GM18873 (cell line): ENCODE data around the gene TANGO6.
"Not testable (repeated sequence)": the region's sequence is repeated elsewhere in the genome, so short reads cannot be mapped to it uniquely, and the experiment has no call there.

Experiments used
- ATAC-seq: cut with Tn5 transposase; IDR thresholded peaks from one replicate; pipeline ENCODE4 v1.9.1; 2021; ENCODE audit warnings: mild to moderate bottlenecking, moderate library complexity, moderate number of reproducible peaks; ENCODE audit not compliant: unreplicated experiment, low FRiP score

The TANGO6 gene

DNA sequence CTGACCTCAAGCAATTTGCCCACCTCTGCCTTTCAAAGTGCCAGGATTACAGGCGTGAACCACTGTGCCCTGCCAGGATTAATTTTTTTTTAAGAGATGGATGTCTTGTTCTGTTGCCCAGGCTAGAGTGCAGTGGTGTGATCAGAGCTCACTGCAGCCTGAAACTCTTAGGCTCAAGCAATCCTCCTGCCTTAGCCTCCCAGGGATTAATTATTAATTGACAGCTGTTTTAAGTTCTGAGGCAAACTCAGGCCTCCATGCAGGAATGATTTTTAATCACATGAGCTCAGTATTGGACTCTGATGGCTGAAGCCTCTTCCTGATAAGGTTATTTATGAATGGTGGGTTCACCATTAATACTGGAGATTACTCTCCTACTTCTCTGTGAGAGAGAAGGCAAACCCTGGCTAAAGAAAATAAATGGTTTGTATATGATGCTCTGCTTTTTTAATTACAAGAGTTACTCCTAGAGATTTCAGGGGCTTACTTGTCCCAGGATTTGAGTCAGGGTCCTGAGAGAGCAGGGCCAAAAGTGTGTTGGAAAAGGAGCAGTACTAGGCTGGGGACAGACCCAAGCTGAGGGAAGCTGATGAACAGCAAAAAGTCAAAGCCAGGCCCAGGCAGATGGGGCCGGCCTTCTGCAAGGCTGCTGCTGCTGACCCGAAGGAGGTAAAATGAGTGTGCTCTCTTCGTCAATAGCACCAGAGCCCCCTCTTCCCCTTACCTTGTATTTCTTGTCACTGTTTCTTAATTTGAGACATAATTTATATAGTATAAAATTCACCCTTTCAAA lies 205.2 kb downstream of the TANGO6 start:
- no peak for ATAC-seq

DNA sequence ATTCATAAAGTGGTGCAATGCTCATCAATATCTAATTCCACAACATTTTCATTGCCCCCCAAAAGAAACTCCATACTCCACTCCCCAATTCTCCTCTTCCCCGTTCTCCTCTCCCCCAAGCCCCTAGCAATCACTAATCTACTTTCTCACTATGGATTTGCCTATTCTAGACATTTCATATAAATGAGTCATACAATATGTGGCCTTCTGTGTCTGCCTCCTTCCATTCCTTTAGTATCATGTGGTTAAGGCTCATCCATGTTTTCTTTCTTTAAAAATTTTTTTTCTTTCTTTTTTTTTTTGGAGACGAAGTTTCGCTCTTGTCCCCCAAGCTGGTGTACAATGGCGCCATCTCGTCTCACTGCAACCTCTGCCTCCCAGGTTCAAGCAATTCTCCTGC lies 205.8 kb downstream of the TANGO6 start:
- ATAC-seq, result no peak

DNA sequence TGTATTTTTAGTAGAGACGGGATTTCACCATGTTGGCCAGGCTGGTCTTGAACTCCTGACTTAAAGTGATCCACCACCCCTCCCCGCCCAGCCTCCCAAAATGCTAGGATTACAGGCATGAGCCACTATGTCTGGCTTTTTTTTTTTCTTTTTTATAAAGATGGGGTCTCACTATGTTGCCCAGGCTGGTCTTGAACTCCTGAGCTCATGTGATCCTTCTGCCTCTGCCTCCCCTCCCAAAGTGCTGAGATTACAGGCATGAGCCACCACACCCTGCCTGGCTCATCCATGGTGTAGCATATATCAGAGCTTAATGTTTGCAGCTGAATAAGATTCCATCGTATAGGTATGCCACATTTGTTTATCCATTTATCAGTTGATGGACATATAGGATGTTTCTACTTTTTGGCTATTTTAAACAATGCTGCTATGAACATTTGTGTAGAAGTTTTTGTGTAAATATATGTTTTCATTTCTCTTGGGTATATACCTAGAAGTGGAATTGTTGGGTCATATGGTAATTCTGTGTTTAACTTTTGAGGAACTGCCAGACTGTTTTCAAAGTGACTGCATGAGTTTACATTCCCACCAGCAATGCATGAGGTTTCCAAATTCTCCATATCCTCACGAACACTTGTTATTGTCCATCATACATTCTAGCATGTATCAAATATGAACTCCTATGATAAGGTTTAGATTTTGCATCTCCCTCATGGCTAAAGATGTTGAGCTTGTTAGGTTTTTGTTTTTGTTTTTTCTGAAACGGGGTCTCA lies 206.5 kb downstream of the TANGO6 start:
- ATAC-seq, result no peak

DNA sequence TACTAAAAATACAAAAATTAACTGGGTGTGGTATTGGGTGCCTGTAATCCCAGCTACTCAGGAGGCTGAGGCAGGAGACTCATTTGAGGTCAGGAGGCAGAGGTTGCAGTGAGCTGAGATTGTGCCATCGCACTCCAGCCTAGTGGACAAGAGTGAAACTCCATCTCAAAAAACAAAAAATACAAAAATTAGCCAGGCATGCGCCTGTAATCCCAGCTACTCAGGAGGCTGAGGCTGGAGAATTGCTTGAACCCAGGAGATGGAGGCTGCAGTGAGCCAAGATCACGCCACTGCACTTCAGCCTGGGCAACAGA lies 208.1 kb downstream of the TANGO6 start:
- ATAC-seq, result not testable (repeated sequence)

DNA sequence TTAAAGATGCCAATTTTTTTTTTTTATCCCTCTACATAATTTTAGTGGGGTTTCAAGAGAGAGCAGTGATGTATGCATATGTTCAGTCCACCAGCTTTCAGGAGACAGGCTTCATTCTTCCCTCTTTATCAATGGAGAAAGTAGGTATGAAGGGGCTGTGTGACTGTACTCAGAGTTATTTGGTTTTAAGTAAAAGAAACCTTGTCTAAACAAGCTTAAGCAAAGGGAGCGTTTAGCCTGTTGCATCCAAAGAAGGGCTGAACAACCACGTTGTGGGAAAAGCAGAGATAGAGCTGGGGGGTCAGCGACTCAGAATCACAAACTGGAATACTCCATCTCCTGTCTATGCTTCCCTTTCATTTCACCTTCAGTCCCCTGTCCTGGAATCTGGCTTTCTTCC lies 211.7 kb downstream of the TANGO6 start:
- no peak for ATAC-seq

DNA sequence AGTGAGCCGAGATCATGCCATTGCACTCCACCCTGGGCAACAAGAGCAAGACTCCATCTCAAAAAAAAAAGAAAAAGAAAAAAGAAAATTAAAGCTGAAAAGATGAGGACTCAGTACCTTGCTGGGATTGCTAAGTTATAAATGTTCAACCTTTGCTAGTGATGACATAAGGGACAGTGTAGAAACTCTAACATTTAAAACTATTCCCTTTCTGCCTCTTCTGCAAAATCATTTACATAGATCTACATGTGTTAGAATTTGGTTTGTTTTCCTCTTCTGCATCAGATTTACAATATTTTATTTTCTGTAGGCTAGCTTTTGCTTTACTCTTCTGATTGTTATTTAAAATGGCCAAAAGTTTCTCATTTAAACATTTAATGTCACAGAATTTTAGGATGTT lies 212.6 kb downstream of the TANGO6 start:
- no peak for ATAC-seq

DNA sequence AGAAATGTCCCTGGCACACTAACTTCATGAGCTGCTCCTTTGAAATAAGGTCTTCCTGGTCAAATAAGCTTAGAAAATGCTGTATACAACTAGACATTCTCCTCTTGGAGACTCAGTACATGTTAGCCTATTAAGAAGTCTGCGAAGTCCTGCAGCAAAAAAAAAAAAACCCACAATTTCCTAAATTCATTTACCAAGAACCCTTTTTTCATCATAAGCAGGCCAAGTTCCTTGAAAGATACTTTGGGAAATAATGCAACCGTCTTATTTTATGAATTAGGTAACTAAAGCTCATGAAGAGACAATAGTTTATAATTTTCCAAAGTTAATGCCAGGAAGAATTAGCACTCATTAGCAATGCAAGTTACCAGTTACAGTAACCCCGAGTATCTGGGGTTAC lies 213.1 kb downstream of the TANGO6 start:
- ATAC-seq, result no peak

DNA sequence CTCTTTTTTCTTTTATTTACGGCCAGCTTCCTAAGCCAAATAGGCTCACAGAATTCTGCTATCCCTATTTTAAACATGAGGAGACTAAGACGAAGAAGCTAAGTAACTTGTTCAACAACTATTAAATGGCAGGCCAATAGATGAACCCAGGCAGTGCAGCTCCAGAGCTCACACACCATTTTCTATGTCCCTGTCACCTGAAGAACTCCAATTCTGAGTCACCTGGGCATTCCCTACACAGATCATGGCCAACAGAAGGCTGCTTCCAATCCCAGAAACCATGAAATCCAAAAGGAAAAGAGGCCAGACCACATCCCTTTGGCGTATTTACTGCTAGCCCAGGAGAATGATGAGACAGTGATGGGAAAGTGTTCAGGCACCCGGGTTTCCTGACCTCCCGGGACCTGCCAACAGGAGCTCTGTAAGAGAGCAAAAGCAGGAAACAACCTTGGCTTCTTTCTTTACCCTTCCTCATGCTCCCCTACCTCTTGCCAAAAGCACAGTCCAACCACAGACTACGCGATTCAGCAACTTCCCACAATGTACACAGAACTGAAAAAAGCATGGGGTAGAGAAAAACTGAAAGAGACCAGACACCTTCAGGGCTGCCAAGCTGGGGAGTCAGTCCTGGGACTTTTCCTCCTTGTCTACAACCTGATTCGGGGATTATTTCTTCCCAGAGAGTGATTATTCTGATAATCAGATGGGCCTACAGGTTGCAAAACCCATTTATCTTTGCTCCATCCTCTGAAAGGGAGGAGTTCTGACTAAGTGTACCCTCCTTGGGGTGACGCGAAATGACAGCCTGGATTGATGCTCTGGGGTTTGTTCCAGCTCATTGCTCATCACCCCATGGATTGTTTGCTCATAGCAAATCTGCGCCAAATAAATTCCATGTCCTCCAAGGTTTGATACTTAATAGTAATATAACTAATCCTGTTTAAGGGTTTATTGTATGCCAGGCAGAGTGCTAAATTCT lies 214.4 kb downstream of the TANGO6 start:
- ATAC-seq, result no peak

DNA sequence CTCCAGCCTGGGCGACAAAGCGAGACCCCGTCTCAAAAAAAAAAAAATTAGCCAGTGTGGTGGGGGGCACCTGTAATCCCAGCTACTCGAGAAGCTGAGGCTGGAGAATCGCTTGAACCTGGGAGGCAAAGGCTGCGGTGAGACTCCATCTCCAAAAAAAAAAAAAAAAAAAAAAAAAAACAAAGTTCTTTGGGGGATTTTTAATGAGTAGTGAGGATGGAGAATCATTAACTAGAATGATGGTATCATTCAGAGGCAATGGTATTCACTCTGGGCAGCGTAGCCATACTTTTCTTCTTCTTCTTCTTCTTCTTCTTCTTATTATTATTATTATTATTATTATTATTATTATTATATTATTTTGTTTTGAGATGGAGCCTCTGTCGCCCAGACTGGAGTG lies 220.2 kb downstream of the TANGO6 start:
- ATAC-seq, result not testable (repeated sequence)

DNA sequence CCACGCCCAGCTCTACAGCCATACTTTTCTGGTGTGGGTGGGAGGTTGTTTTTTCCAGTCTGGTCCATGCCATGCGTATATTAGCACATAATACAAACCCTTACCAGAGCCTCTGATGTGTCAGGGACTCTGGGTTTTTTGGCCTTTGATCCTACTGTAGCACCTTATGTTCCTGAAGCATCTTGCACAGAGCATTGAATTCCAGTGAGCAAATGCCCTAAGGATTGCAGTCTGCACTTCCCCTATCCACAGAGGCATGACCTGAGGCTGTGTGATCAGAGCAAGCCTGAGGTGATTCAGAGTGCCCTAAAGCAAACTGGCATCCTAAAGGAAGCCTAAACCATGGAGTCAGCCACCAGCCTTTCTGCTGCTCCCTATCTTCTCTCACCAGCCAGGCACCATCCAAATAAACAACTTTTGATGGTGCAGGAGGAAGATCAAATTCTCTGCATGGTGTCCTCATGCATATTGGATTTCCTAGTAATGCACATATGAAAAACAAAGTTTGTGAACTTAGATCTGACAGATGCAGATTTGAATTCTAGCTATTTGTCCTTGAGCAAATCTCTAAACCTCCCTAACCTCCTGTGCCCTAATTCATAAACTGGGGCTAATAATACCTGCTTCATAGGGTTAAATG lies 220.9 kb downstream of the TANGO6 start:
- ATAC-seq, result no peak

DNA sequence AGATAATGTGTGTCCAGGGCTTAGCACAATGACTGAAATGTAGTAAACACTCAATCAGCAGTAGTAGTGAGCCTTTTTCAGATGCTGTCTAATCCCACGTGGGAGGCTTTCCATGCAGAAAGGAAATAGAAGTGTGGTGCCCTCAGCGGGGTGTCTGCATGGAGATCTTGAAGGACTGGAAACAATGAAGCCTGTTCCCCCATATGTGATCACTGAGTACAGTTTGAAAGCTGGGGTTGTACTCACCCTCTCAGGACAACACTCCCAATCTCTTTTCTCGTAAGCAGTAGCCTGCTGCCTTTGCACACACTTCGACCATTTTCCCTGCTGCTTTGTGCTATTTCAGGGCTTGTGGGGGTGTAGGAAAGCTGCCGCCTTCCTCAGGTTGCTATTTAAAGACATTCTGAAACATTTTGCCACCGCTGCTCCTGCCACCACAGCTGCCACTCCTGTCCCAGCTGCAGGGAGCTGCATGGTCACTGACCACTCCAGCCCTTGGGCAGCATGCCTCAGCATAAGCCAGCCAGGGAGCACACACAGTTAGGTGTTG lies 221.5 kb downstream of the TANGO6 start:
- ATAC-seq, result no peak

DNA sequence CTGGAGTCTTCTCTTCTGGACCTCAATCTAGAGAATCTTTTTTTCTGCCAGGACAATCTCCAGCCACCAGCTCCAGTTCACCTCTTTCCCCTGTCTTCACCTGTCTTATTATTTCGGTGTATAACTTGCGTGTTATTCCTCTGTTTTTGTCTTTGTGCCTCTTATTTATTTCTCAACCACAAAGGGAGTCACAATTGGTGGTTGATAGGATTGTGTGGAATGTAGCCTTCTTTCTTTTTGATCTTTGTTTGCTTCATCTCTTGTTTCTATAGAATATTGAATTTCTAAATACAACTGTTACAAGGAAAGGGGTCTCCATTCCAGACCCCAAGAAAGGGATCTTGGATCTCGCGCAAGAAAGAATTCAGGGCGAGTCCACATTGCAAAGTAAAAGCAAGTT lies 226.2 kb downstream of the TANGO6 start:
- no peak for ATAC-seq

DNA sequence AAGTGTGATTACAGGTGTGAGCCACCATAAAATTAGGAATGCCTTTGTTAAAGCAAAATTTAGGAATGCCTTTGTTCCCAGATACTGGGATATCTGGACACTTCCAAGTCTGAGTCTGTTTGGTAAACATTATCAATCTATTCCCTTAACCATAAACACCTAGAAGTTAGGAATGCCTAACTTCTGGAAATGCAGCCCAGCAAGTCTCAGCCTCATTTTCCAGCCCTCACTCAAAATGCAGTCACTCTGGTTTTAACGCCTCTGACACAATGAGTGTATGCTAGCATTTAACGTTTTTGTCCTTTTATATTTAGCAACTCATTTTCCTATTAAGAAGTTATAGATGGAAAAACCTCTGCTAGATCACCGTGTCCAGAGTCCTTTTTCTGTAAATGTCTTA lies 227.7 kb downstream of the TANGO6 start:
- ATAC-seq, result no peak

DNA sequence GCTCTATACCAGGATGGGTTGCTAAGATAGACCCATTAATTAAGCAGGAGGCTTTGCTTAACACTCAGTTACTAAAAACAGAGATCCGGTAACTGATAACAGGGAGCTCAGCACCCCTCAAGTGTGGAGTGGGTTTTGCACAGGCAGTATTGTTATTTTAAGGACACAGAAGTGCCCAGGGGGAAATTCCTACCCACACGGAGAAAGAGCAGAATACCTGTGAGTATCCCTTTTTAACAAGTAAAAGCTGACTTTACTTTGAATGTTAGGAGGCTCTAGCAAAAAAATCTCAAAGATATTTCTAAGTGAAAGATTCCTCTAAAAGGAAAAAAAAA lies 229.3 kb downstream of the TANGO6 start:
- ATAC-seq, result no peak

DNA sequence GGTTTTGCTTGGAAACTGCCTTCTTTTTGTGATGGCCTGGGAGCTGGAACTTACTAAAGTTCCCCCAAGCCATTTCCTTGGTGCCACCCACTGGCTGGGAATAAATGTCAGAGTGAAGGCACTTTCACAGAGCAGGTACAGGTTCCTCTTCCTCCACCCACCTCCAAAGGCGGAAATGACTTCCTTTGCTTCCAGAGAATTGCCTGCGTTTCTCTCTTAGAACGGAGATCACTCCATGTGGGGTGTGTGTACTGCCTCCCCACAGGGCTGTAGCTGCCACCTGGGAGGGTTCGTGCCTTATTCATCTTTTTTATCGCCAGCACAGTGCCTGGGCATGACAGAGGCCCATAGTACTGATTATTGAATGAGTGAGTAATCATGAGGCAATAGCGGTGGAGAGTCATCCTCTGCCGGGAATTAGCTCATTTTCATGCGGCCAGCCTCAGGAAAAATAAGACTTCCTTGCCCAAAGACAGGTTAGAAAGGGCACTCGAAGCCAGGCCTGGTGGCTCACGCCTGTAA lies 229.9 kb downstream of the TANGO6 start:
- no peak for ATAC-seq

DNA sequence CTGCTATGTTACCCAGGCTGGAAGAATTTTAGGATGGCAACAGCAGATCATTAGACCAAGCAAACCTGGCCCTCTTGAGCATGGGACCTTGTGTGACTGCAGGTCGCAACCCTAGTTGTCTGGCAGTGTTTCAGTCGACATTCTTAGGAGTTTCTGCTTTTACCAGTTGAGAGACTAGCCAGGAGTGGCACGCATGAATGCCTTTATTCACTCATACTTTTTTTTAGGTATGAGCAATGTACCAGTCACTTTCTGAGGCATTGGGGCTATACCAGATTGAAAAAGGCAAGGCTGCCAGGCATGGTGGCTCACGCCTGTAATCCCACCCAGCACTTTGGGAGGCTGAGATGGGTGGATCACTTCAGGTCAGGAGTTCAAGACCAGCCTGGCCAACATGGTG lies 233.9 kb downstream of the TANGO6 start:
- ATAC-seq, result no peak

DNA sequence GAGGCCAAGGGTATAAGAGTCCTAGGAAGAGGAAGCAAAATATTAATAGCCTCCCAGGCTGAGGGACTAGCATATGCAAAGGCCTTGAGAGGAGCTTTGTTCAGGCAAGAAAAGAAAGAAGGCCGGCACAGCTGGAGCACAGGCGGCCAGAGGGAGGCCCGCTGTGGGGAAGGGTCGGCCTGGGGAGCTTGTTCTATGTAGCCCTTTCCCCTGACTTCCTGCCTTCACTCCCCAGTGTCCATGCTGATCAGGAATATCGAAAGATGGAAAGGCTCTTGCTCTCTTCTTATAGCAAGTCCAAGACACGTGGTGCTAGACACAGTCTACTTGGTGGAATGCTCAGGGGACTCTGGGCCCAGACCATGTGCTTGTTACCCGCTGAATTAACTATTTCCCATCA lies 234.7 kb downstream of the TANGO6 start:
- no peak for ATAC-seq

DNA sequence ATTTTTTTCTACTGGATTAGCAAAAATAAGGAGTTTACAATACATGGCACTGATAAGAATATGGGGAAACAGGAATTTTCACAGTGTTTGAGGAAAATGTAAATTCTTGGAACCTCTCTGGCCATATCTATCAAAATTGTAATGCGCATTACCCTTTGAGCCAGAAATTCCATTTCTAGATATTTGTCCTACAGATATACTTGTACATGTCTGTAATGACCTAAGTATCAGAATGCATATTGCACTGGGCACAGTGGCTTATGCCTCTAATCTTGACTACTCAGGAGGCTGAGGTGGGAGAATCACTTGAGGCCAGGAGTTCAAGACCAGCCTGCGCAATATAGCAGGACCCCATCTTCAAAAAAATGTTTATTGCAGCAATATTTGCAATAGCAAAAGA lies 236.4 kb downstream of the TANGO6 start:
- no peak for ATAC-seq

DNA sequence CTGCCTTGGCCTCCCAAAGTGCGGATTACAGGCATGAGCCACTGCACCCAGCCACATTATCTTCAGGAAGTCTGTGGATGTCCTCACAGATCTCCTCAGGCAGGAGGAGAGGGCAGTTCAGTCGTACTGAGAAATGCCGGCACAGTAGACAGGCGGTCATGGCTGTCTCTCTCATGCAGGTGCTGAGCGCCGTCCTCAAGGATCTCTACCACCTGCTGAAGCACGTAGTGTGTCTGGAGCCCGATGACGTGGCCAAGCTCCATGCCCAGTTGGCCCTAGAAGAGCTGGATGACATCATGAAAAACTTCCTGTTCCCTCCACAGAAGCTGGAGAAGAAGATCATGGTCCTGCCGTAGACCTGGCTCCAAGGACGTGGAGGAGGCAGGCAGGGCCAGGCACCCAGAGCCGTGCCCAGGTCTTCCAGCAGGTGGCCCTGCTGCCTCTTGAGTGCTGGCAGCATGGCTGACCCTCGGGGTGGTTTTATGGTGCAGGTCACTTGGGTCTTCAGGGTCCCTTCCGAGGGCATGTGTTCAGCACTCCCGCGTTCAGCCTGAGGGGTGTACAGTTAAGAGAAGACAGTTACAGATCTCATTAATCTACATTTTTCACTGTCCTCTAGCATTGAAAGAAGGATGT lies 240.1 kb downstream of the TANGO6 start:
- ATAC-seq, result no peak

DNA sequence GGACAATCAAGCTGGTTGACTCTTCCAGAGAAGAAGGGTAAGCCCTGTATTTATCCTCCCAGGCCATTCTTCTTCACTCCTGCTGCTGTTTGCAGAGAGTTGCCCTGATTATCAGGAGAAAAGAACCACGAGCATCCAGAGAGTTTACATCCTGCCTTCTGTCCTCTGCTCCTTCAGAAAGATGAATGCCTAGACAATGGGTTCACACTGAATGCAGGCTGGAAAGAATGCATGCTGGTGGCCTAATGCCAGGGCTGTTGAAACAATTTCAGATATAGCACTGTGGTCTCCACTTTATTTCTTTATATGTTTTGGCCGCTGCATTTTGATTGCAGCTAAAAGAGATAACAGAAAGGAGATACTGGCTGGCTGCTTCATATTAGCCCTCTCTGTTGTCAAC lies 241.0 kb downstream of the TANGO6 start:
- no peak for ATAC-seq
